Right kidney (tissue), 1 donor: ENCODE data around the gene ZDHHC4.
A peak's percentile ranks its signal among the peaks of the same experiment; 100 is the strongest.
"Not testable (repeated sequence)": the region's sequence is repeated elsewhere in the genome, so short reads cannot be mapped to it uniquely, and the experiment has no call there.

ENCODE experiments used
- DNase-seq: peaks from one replicate; pipeline ENCODE4 v3.0.0-alpha.2; 2016

The ZDHHC4 gene

DNA sequence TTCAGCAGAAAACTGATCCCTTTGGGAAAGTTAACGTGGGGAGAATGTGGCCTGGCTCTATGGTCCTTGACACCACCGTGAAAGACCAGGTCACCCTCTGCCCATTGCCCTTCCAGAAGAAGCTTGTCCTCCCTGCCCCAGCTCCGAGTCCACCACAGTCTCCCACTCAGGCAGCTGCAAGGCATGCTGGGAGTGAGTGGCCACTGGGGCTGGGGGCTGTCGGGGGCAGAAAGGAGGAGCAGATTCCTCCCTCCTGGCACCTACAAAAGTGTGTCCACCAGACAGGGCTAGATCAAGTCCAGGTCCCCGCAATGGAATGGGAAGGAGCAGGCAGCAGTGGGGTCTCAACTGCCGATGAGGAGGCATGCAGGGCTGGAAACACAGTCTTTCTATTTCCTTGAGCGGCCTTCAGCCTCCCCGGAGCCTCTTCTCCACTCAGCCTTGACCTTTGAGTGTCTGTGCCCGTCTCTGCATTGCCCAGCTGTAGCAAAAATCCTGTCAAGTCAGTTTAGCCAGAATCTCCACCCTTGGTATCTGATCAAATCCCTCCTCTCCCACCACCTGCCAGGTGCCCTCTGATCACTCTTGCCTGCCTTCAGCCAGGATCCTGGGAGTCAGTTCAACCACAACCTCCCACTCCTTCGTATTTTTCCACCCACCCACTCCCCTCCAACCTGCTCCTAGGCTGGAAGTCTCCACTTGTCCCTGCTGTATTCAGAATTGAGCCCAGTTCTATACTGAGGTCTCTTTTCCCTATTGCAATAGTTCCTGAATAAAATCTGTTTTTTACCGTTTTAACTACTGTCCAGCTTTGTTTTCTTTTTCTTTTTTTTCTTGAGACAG, 53.0 kb downstream of the ZDHHC4 start:
- DNase-seq: no peak

DNA sequence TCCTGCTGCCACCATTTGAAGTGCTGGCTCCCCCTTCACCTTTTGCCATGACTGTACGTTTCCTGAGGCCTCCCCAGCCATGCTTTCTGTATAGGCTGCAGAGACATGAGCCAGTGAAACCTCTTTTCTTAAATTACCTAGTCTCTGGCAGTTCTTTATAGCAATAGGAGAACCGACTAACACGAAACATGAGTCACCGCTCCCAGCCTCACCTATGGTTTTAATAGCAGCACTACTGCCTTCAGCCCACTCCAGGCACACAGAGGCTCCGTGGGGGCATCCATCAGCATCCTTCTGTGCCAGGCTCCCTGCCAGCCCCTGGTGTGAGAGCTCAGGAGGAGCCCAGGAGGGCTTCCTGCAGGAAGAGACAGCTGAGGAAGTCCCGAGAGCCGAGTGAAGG, 54.4 kb downstream of the ZDHHC4 start:
- no peak for DNase-seq

DNA sequence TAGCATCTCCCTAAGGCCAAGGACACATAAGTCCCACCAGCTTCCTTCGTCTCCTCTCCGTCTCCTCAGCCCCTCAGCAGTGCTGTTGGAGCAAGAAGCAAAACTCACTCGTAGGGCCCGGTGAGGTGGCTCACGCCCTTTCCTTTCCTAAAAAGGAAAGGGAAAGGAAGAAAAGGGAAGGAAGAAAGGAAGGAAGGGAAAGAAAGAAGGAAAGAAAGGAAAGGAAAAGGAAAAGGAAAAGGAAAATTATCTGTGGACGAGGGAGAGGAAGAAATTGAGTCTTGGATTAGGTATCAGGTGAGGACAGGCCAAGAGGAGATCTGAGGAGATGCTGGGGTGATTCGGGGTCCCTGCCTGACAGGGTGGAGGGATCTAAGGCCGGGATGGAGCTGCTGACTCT, 56.8 kb downstream of the ZDHHC4 start:
- no peak for DNase-seq

DNA sequence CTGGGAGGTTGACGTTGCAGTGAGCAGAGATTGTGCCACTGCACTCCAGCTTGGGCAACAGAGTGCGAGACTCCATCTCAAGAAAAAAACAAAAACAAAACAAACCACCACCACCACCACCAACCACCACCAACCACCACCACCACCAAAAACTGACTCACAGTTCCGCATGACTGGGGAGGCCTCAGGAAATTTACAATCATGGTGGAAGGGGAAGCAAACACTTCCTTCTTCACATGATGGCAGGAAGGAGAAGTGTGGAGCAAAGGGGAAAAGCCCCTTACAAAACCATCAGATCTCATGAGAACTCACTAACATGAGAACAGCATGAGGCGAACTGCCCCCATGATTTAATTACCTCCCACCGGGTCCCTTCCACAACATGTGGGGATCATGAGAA, 57.7 kb downstream of the ZDHHC4 start:
- not testable (repeated sequence) for DNase-seq

DNA sequence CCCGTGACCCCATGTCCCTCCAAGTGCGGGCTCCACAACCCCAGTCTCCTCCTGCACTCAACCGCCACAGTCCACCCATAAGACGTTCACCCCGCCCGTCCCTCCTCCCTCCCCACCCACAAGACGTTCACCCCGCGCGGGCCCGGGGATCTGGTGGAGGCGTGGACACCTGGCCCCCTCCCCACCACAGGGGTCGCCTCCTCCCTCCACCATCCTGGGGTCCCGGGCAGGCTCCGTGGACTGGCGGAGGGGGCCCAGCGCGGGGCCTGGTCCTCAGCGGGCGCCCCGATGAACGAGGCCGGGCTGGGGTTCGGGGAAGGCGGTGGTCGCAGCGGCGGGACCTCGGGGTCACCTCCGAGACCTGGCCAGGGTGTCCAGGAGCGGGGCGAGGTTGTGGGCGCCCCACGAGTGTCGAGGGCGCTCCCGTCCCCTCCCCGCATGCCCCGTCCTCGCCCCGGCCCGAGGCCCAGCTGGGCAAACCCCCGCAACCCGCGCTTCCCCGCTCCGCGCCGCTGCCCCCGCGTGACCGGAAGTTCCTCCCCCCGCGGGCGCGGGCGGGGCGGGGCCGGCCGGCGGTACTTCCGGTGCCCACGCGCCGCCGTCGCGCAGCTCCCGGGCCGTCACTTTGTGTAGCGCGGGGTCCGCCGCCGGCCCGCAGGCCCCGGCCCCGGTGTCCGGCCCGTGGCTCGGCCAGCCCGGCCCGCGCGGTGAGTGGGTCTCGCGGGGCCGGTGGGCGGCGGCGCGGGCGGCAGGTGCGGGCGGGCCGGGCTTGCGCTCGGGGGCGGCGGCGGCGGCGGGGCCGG, 59.7 kb downstream of the ZDHHC4 start, which contains the start of gene ZNF316:
Gene ZNF316, plus strand, starts transcription at position 578 of the 803 bp plus-strand sequence. CDS start 5,092 bp downstream, outside the sequence.
- DNase-seq: peak; percentile 49

DNA sequence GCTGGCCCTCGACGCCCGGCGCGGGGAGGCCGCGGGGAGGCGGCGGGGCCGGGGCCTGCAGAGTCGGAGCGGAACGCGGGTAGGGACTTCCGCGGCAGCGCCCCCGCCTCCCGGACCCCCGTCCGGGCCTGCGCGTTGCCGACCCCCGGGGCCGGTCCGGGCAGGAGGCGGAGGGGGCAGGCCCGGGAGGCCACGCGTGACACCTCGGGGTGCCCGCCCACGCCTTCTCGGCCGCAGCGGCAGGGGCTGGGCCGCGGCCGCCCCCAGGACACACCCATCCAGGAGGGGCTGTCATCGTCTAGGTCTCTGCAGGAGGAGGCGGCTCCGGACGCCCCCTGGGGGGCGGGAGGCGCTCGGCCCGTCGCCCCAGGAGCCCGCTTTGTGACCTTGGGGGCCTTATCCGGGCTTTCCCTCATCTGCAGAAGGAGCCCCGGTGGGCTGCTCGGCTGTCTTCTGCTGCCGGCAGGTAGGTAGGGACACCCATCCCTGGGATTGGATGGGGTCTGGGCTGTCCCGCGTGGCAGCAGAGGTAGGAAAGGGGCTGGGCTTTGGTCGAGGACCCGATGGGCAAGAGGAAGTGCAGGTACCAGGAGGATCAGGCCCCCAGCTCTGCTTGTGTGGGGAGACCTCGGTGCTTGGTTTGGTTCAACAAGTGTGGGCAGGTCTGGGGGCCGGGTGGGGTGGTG, 60.4 kb downstream of the ZDHHC4 start:
- DNase-seq: peak; percentile 52
